HepG2 (cell line): Measurements from ENCODE around the gene STRADA. TPM values are rescaled to one million over a fixed set of nuclear protein-coding genes. Genes with fewer than 3 reads are reported as not detected.
A peak's percentile ranks its signal among the peaks of the same experiment; 100 is the strongest.

Experiments
- AHDC1 ChIP-seq: sonication (generic); formaldehyde crosslinking; IDR thresholded peaks from 2 replicates; pipeline ENCODE4 v1.5.1; 2020; ENCODE audit warnings: mild to moderate bottlenecking, missing genetic modification reagents, borderline replicate concordance
- KMT2B ChIP-seq: IDR thresholded peaks from 2 replicates; pipeline ENCODE4 v1.6.1; 2016; ENCODE audit warnings: missing genetic modification reagents, missing compliant biosample characterization
- MAX ChIP-seq: IDR thresholded peaks from 2 replicates; pipeline ENCODE4 v1.6.1; 2012; ENCODE audit warnings: inconsistent platforms
- SMC3 ChIP-seq: IDR thresholded peaks from 2 replicates; pipeline ENCODE4 v1.6.1; 2011; ENCODE audit warnings: low read length, improper control_type of control experiment
- SSRP1 ChIP-seq: IDR thresholded peaks from 2 replicates; pipeline ENCODE4 v1.6.1; 2016; ENCODE audit warnings: control low read depth
- YEATS4 ChIP-seq: sonication (generic); formaldehyde crosslinking; IDR thresholded peaks from 2 replicates; pipeline ENCODE4 v1.4.0; 2020; ENCODE audit warnings: missing genetic modification reagents, borderline replicate concordance
- ZNF180 ChIP-seq: sonication (generic); formaldehyde crosslinking; IDR thresholded peaks from 2 replicates; pipeline ENCODE4 v1.4.0; 2020; ENCODE audit warnings: low read depth, missing genetic modification reagents, borderline replicate concordance
- ZNF3 ChIP-seq: IDR thresholded peaks from 2 replicates; pipeline ENCODE4 v1.7.0; 2017; ENCODE audit warnings: inconsistent platforms
- ZNF407 ChIP-seq: sonication (generic); formaldehyde crosslinking; IDR thresholded peaks from one replicate; pipeline ENCODE4 v1.5.1; 2020; ENCODE audit warnings: mild to moderate bottlenecking, missing genetic modification reagents; ENCODE audit errors: not compliant biosample characterization
- ZNF577 ChIP-seq: sonication (generic); formaldehyde crosslinking; IDR thresholded peaks from 2 replicates; pipeline ENCODE4 v1.4.0; 2020; ENCODE audit warnings: mild to moderate bottlenecking, low read depth, missing genetic modification reagents, borderline replicate concordance
- ZNF678 ChIP-seq: sonication (generic); formaldehyde crosslinking; IDR thresholded peaks from 2 replicates; pipeline ENCODE4 v1.4.0; 2020; ENCODE audit warnings: mild to moderate bottlenecking, missing genetic modification reagents
- ZNF766 ChIP-seq: sonication (generic); formaldehyde crosslinking; IDR thresholded peaks from 2 replicates; pipeline ENCODE4 v1.5.0; 2020; ENCODE audit warnings: missing genetic modification reagents, borderline replicate concordance
- polyA plus RNA-seq, 8 experiments: library from polyadenylated mRNA; depleted of rRNA in 3 of 8; stranded (reverse) in 7 of 8; unstranded in 1 of 8; fragments of >200 nt; fragmentation: Illumina TruSeq in 4 of 8; extraction: Trizol in 4 of 8; gene quantifications; 2 replicates each; pipeline versions ENCODE4 v1.2.1 to v1.2.3, GENCODE V29; 2011 to 2016; ENCODE audit warnings: low read depth in 4 of 8, missing spikeins in 1 of 8, mixed read lengths in 1 of 8; ENCODE audit not compliant: insufficient read depth in 1 of 8
- total RNA-seq, 5 experiments: library from RNA; depleted of rRNA; stranded (reverse); fragments of >200 nt; fragmentation: Illumina TruSeq; extraction: Trizol; gene quantifications; 2 replicates each; pipeline ENCODE4 v1.2.3, GENCODE V29; 2016; ENCODE audit warnings: low read depth in 1 of 5

STRADA gene
- total and polyA plus RNA-seq, 2 of the 13 experiments (the other 11 are each of a cell fraction or from before 2014, with no cell fraction given) = 17.6 to 17.9 TPM

DNA sequence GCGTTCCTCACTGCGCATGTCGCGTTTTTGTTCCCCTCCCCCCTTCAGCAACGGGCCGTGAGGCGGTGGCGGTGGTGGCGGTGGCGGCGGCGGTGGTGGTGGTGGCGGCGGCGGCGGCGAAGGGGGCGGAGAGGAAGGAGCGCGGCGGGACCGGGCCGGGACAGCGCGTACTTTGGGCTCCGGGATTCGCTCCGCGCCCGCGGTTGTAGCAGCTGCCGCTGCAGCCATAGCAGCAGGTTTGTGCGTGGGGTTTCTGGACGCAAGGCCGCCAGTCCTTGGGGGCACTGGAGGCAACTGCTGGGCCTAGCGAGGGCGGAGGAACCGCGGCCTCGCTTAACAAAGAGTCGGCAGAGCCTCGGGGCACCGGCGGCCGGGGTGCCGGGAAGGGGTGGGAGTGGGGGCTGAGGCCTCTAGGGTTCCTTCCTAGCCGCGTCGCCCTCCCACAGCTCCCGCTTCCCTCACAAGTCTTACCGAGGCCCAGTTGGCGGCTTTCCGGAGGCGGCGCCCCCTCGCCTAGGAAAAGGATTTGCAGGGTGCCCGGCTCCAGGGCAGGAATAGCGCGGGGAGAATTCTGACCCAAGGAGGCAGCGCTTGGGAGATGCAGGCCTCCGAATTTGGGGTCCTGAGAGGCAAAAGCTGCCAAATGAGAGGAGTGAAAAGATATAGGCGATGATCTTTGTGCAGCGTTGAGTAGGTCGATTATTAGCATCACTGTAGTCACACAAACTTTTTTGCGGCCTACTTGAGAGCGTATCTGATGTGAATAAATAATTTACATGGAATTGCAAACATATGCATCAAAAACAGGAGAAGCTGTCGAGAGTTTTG lies 32.8 kb upstream of the STRADA start, which contains the start of gene DDX42 (continued):
- TF ChIP-seq ZNF407 (CRISPR knock-in tag) (peak; percentile 78), SSRP1 (no peak), ZNF180 (CRISPR knock-in tag) (no peak), MAX (no peak), YEATS4 (CRISPR knock-in tag) (no peak), AHDC1 (no peak), ZNF3 (no peak), KMT2B (CRISPR knock-in tag) (no peak), SMC3 (no peak), ZNF766 (0 out of 2 replicates have a peak, but pooled peaks have one; percentile 7), ZNF678 (CRISPR knock-in tag) (no peak; the same call in 1 of the 2 replicates), ZNF577 (CRISPR knock-in tag) (0 out of 2 replicates have a peak, but pooled peaks have one; percentile 41)
